Body of pancreas (tissue), 4 donors: ENCODE data around the gene NIPAL4.

Experiments
- POLR2A ChIP-seq, 3 donors: fragments of 450-650 bp; IDR thresholded peaks; one replicate each; pipeline ENCODE4 v1.6.1; 2016; ENCODE audit warnings: antibody characterized with exemption in 3 of 3, mild to moderate bottlenecking in 2 of 3
- TF ChIP-seq, protein P1 (sequence below), 7 experiments: fragments of 450-650 bp in 4 of 7; fragments of 200-600 bp in 3 of 7; sonication (generic) in 3 of 7; IDR thresholded peaks; one replicate each; pipeline ENCODE4 v1.5.1; 2016 to 2019; ENCODE audit warnings: antibody characterized with exemption in 7 of 7

DNA sequence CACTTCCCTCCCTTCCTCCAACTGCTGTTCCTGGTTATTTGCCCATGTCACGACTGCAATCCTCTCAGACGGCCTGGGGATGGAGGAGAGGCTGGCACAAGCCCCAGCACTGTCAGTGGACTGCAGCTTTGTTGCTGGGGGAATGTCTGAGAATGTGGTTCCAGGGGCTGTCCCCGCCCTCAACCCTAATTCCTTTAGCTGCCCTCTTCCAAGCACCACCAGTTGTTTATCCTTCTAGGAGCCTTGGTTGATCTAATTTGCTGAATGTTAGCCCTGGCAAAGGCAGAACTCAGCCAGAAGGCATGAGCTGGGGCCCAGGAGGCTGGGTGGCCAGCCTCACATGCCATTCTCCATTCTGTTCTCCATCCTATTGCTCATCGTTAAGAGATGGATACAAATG, 64.0 kb downstream of the NIPAL4 start:
- TF ChIP-seq, protein P1, sequence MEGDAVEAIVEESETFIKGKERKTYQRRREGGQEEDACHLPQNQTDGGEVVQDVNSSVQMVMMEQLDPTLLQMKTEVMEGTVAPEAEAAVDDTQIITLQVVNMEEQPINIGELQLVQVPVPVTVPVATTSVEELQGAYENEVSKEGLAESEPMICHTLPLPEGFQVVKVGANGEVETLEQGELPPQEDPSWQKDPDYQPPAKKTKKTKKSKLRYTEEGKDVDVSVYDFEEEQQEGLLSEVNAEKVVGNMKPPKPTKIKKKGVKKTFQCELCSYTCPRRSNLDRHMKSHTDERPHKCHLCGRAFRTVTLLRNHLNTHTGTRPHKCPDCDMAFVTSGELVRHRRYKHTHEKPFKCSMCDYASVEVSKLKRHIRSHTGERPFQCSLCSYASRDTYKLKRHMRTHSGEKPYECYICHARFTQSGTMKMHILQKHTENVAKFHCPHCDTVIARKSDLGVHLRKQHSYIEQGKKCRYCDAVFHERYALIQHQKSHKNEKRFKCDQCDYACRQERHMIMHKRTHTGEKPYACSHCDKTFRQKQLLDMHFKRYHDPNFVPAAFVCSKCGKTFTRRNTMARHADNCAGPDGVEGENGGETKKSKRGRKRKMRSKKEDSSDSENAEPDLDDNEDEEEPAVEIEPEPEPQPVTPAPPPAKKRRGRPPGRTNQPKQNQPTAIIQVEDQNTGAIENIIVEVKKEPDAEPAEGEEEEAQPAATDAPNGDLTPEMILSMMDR (IDR thresholded peaks at IDR 0.05) = no peak
- TF ChIP-seq POLR2A (IDR thresholded peaks at IDR 0.05) = no peak
